Kidney glomerular epithelial cell (primary cell): Measurements from ENCODE around the gene SNAPC1.
"Not testable (repeated sequence)": the region's sequence is repeated elsewhere in the genome, so short reads cannot be mapped to it uniquely, and the experiment has no call there.

Experiments used
- DNase-seq: peaks from one replicate; lab custom pipeline; 2025; lab: John Stamatoyannopoulos, UW

SNAPC1 gene

DNA sequence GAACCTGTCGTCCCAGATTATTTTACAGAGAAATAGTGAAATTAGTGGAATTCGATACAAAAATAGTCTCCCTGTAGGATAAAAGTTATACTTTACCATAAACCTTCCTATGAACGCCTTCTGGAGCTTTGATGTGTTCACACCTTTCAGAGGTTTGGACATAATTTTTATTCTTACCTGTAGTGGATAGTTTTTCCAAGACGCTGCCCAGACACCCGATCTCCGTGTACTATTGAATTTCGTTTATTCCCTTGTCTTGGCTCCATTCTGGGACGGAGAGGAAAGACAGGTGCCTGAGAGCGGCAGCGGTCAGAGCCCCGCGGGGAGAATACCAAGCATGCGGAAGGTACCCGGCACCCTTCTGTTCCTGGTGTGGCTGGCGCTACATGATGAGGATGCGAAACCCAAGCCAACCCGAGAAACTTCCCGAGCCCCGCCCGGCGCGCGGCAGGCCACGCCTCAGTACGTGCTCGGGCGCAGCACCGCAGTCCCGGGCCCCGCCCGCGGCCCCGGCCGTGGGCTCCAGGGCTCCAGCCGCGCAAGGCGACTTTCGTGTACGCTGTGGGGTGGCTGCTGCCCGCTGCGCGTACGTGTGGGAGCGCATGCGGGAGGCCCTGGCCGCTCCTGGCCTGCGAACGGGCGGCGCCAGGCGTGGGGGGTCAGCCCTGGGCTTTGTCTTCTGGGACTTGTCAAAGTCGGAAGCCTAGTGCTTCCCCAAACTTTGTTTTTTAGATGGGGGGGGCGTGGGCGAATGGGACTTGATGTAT, 11.3 kb upstream of the SNAPC1 start:
- peak; percentile 84 for DNase-seq

DNA sequence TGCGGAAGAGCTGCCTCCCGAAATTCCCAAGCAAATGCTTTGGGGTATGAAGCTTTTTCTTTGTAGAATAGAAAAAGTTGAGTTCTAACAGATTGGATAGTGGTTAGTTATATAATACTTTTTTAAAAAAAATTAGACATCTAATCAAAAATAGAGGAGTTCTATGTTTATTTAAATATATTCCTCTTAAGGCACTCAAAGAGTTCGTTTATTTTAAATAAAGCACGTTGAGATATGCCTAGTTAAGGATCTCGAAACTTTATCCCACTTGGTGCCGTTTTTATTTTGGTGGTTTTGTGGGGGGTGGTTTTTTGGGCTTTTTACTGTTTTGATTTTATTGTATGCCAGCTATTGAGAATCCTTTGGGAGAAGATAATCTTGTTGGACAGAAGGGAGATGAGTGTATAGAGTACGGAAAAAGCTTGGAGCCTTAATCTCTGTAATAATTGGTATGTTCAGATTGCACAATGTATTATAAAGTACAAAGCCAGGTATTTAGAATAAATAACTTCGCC, 10.7 kb upstream of the SNAPC1 start:
- DNase-seq: no peak

DNA sequence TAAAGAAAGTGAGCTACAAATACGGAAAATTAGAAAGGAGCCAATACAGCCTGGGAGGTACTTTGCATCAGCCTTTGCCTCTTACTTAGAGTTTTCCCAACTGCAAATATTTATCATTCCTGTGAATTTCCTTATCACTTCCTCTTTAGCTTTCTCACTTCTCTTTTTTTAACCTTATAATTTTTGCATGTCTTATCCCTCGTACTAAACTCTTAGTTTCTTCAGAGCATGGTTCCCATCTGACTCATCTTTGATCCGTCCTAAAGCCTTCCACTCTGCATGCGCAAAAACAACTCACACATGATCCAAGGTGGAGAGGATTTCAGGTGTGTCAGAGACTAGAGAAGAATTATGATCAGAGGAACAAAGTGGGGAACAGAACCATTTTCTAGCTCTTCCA, 9.6 kb upstream of the SNAPC1 start:
- no peak for DNase-seq

DNA sequence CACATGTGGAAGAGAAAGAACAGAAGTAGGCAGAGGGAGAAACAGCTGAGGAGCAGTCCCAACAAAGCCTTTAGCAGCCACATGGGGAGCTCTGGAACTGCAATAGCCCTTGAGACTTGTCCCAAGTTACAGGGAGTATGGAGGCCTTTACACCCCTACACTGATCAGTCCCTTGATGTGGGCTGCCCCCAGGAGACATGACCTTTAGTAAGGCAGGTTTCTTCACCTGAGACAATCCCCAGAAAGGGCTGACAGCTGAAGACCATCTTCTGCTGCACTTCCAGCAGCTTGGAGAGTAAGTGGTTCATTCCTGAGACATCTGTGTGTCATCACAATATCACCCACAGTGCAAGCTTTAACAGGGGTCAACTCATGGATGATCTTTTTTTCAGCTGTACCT, 8.6 kb upstream of the SNAPC1 start:
- no peak for DNase-seq

DNA sequence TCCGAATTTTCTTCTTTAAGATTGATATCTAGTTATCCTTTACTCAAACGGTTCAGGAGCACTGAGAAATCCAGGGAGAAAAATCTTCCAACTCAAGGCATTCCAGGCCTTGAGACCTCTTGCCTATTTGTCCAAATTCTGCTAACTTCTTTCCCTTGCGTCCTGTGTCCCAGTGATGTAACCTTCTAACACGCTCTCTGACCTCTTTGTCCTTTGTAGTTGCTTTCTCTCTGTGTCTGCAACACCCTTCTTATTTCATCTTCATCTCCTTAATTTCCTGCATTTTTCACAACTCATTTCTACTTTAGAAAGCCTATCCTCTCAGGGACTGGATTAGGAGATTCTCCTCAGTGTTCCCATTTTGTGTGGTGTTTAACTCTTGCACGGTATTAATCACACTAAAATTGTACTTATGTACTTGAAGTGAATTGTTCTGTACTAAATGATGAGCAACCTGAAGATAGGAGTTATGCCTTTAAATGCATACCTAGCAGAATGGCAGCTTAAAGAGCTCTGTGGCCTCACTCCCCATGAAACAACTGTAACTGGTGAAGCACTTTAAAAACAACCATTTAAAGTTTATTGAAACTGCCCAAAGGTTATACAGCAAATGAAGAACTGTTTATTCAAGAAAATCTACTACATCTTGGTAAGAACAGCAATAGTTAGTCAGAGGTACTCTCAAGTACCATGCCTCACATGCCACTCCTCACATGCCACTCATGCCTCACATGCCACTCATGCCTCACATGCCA, 7.4 kb upstream of the SNAPC1 start:
- peak; percentile 58 for DNase-seq

DNA sequence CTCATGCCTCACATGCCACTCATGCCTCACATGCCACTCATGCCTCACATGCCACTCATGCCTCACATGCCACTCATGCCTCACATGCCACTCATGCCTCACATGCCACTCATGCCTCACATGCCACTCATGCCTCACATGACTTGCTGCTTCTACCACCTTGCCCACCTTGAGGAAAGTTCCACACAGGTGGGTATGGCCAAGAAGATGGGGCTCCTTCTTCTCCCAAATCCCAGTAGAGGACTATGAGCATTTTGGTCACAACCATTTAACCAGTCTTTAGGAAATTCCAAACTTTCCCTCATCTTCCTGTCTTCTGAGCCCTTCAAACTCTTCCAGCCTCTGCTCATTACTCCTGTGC, 6.9 kb upstream of the SNAPC1 start:
- DNase-seq: not testable (repeated sequence)

DNA sequence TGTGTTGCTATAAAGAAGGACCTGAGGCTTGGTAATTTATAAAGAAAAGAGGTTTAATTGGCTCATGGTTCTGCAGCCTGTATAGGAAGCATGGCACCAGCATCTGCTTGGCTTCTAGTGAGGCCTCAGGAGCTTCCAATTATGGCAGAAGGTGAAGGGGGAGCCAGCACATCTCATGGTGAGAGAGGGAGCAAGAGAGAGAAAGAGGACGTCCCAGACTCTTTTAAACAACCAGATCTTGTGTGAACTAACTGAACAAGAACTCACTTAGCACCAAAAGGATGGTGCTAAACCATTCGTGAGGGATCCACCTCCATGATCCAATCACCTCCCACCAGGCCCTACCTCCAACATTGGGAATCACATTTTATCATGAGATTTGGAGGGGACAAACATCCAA, 6.1 kb upstream of the SNAPC1 start:
- no peak for DNase-seq

DNA sequence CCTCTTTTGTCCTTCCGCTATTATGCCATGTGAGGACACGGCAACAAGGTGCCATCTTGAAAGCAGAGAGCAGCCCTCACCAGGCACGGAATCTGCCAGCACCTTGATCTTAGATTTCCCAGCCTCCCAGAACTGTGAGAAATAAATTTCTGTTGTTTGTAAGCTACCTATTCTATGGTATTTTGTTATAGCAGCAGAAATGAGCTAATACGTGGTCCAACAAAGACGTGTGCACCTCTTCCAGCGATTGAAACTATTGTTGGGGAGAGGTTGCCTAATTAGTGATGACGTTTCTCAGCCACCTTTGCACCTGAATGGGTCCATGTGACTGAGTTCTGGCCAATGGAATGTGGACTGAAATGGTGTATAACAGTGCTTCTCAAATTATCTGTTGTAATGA, 2.3 kb upstream of the SNAPC1 start:
- no peak for DNase-seq

DNA sequence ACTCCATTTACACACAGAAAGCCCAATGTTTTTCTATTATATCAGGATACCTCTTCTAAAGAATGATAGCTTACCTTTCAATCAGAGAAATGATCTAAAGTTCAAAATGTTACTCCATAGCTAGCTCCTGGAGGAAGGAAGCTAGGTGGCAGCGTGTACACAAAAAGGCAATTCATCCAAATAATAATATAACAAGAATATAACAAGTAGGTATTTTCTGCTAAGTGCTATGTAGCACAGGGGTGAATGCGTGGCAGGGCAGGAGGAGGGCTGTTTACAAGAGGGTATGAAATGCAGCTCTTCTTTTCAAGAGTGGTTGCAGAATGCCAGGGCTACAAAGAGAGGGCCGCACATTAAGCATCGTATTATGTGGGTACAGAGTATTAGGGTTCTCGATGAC, 663 bp upstream of the SNAPC1 start:
- DNase-seq: no peak

DNA sequence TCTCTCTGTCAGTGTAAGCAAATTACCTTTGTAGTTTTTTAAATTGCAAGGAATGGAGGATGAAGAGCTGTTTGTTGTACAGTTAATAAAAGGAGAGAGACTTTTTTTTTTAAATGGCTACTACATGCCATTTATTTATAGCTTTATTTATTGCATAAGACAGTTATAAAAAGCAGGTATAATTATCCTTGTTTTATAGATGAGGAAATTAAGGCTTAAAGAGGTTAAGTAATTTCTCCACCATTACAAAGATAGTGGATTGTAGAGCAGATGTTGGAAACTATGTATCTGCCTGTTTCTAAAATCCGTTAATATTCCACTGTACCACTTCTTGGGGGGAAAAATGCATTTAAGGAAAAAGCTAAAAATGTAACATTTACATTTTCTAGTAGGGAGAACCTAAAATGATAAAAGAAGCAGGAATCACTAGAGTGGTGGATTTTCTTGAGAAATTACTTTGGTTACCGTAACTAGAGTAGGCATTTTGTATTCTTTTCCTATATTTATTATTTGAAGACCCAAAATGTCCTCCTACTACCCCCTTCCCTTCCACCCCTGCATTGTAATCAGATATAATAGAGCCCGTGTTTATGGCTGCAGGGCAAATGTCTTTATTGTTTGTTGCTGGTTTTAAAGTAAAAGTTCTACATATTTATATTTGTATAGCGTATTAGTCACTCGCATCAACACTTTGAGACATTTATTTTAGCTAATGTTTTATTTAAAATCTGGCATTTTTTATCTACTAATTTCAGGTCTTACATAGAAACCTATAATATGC, 2.3 kb downstream of the SNAPC1 start:
- DNase-seq: no peak

DNA sequence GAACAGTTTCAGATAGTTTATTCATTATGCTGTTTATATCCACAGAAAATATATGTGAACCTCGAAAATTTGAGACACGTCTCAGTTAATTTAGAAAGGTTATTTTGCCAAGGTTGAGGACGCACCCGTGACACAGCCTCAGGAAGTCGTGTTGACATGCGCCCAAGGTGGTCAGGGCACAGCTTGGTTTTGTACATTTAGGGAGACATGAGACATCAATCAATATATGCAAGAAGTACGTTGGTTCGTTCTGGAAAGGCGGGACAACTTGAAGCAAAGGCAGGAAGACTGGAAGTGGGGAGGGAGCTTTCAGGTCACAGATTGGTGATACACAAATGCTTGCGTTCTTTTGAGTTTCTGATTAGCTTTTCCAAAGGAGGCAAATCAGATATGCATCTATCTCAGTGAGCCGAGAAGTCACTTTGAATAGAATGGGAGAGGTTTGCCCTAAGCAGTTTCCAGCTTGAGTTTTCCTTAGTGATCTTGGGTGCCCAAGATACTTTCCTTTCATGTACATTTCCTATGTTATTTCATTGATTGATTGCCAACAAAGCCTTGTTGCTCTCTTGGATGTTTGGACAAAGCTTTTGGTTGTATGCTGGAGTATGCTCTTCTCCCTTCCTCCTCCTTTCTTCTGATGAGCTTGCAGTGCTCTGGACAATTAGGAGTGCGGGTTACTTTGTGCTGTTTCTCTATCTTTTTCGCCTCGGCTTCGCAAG, 3.2 kb downstream of the SNAPC1 start:
- DNase-seq: no peak

DNA sequence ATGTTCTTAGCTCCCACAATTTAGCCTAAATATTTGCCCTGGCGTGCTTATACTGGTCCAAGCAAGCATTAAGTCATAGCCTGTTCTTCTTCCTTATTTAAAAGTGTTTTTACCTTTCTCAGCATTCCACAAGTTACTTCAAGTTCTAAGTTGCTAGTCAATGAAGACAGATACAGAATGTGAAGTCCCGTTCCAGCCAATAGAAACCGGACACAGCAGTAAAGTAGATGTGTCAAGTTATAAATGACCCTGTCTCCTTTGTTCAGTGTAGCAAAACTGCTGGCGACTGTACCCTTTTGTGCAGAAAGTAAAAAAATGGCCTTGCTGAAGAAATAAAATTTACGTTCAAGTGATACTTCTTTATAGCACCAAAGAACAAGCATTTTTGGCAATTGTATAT, 3.9 kb downstream of the SNAPC1 start:
- no peak for DNase-seq

DNA sequence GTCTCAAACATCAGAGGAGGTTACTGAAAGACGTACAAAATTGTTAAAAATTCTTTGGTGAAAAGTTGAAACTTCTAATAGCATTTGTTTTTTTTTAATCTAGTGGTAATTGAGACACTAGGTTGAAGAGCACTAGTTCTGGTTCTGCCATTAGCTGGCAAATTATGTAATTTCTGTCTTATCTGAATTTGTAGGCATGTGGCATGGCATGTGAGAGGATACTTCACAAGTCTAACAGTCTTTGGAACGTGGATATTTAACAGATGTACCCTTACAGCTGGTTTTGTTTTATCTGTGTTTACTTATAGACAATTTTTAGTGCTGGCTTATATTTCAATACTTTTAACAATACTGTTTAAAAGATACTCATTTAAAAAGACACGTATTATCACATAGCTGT, 6.0 kb downstream of the SNAPC1 start:
- DNase-seq: no peak

DNA sequence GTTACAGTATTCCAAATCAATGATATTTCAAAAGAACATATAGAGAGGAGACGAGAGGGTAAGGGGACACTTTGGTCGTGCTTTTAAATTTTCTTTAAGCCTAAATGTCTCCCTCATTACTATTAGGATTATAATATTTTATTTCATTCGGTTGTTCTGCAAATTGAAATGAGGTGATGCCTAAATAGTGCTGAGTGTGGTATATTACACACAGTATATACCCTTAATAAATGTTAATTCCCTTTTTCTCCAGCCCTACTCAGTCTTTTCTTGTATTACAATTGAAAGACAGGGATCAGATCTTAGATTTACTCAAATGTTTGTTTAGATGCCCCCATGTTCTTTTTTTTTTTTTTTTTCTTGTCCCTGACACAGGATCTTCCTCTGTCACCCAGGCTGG, 7.7 kb downstream of the SNAPC1 start:
- no peak for DNase-seq

DNA sequence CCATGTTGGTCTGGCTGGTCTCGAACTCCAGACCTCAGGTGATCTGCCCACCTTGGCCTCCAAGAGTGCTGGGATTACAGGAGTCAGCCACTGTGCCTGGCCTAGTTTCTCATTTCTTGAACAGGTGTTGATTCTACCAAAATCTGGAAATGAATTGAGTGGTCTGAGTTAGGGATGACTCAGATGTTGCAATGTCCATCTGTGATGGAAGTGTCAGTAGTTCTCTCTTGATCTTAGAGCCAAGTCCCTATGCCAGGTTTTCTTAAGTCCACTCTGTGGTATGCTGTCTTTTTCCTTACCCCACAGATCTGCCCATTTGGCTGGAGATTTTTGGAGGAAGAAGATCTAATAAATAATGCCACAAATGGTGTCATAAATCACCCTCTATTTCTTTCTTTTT, 12.6 kb downstream of the SNAPC1 start:
- no peak for DNase-seq

DNA sequence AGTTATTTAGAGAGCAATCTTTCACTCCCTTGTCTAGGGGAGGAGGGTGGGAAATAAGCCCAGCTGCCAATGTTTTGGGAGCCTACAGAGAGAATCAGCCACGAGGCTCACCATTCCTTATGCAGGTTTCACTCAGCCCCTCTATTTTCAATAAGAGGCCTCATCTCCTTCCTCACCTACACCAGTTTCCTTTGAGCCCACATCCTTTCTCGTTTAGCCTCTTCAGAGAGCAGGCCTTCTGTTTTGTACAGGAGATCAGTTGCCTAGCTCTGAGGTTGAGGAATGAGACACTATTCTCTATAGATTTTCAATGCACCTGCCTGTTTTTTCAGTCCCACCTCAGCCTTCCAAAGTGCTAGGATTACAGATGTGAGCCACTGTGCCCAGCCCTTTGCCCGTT, 17.9 kb downstream of the SNAPC1 start:
- DNase-seq: no peak

DNA sequence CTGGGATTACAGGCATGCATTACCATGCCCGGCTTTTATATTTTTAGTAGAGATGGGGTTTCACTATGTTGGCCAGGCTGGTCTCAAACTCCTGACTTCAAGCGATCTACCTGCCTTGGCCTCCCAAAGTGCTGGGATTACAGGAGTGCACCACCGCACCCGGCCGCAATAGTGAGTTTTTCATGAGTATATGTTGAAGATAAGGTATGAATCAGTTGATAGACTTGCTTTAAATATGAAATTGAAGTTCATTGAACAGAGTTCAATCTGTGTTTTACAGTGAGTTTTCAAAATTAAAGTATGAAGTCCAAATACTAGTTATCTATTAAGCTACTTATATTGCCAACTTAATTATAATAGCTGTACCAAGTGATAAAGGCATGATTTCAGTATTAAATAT, 35.1 kb downstream of the SNAPC1 start:
- DNase-seq: no peak

DNA sequence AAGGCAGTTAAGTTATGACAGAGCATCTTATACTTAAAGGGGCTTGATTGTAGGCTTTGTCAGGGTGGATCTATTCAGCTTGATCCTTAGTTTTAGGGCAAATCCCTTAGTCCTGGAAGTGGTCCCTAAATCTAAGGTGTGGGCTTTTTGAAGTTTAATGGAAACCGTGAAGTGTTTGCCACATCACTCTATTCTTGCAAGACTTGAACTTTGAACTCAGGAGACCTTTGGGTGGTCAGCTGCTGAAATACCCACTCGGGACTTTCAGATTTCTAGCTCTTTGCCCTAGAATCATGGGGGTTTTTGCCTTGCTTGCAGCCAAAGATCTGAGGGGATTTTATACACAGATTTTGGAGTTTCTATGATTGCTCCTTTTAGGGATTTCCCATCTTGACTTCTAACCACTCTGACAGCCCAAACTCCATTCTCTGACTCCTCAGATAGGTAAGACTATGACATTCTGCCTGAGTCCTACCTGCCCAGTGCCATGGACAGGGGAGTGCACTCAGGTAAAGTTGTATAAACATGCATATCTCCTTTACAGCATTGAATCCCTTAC, 39.9 kb downstream of the SNAPC1 start:
- no peak for DNase-seq

DNA sequence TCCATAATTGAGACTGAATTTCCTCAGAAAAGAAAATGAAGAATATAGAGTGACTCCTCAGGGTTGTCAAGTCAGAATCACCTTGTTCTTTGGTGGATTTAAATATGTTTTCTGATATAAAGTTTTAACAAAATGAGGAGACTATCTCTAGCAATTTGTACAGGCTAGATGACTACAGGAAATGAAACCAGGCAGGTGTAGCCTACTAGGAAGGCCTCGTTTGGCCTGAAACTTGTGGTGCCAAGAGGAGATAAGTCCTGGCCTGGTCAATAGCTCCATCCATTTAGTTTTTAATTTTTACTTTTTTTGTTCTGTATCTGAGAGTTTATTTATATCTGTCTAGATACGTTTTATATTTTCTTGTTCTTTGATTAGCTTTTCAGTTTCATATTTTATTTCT, 41.5 kb downstream of the SNAPC1 start:
- no peak for DNase-seq

DNA sequence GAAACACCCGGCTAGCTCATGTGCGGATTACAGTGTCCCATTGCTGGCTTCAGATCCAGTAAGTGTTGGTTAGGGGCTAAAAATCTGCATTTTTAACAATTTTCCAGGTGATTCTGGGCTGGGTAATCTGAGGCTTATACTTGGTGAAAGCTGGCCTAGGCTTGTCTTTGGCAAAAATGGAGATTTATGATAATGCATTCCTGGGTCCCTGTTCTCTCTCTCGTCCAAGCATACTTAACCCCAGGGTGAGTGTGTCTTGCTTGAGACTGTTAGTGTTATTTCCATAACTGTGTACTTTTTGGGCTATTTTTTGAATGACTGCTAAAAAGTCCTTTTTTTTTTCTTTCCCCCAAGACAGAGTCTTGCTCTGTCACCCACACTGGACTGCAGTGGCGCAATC, 43.2 kb downstream of the SNAPC1 start:
- DNase-seq: no peak

DNA sequence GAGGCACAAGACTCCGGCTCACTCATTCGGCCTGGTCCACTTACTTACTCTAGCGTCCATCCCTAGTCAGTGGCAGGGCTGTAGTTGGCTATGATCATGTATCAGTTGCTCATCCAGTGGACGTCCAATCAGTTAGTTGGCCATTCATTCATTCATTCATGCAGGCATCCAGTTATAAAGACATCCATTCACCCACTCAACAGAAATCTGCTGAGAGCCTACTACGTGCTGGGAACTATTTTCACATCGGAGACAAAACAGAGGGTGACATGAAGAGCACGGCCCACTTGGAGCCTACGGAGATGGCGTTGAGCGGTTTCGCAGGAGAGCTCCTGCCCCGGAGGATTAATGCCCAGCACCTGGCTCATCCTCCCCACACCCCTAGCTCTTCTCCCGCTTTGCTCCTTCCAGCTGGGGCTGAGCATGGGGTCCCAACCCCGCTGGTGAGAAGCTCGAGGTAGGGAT, 49.7 kb downstream of the SNAPC1 start:
- DNase-seq: no peak
